Thoracic aorta (tissue), 2 donors: ENCODE results near the gene ST3GAL2. TPM values are rescaled to one million over a fixed set of nuclear protein-coding genes. Genes with fewer than 3 reads are reported as not detected.
"Not testable (repeated sequence)": the region's sequence is repeated elsewhere in the genome, so short reads cannot be mapped to it uniquely, and the experiment has no call there.

Experiments used
- ATAC-seq: fragments of 150-250 bp; one replicate; pipeline ENCODE4 v1.8.0; 2017; ENCODE audit warnings: low read depth; ENCODE audit not compliant: insufficient number of reproducible peaks, low FRiP score
- DNase-seq: peaks from one replicate; pipeline ENCODE4 v3.0.0-alpha.2; 2020; ENCODE audit warnings: low spot score
- H3K27ac ChIP-seq, 2 donors: fragments of 200-600 bp; sonication (generic); 1 replicate in 1 of 2; 2 replicates in 1 of 2; pipeline ENCODE4 v1.5.1; 2016; ENCODE audit warnings: mild to moderate bottlenecking in 2 of 2, moderate library complexity in 2 of 2
- H3K27me3 ChIP-seq: fragments of 200-600 bp; sonication (generic); replicated peaks from 2 replicates; pipeline ENCODE4 v1.6.0; 2016; ENCODE audit warnings: mild to moderate bottlenecking; ENCODE audit not compliant: insufficient read depth
- H3K36me3 ChIP-seq: fragments of 200-600 bp; sonication (generic); one replicate; pipeline ENCODE4 v1.5.1; 2016
- H3K4me1 ChIP-seq, 2 donors: fragments of 200-600 bp; sonication (generic); 1 replicate in 1 of 2; 2 replicates in 1 of 2; pipeline versions ENCODE4 v1.5.1 to v1.6.0; 2016; ENCODE audit warnings: low read depth in 2 of 2, mild to moderate bottlenecking in 1 of 2; ENCODE audit not compliant: control insufficient read depth in 1 of 2
- H3K4me3 ChIP-seq: fragments of 200-600 bp; sonication (generic); 2 replicates; pipeline ENCODE4 v1.5.1; 2016; ENCODE audit warnings: mild to moderate bottlenecking
- H3K9me3 ChIP-seq: fragments of 200-600 bp; sonication (generic); 2 replicates; pipeline ENCODE4 v1.5.1; 2016
- CTCF ChIP-seq: fragments of 200-600 bp; sonication (generic); IDR thresholded peaks from one replicate; pipeline ENCODE4 v1.5.1; 2019; ENCODE audit warnings: antibody characterized with exemption
- total RNA-seq, 2 donors: library from RNA; depleted of rRNA; stranded (reverse); fragments of >200 nt; gene quantifications; one replicate each; pipeline versions ENCODE4 v1.1.0 to v1.2.3, GENCODE V29; 2016

Gene ST3GAL2
- total RNA-seq, 2 donors from 2014 or later = 21.0 to 28.4 TPM

GRCh38 chr16:70337814-70338213 lies 101.1 kb downstream of the ST3GAL2 start:
- H3K27me3 ChIP-seq = no peaks in the 10 kb centered on the region
- DNase-seq = no peak
- no peaks in the 10 kb centered on the region for H3K9me3 ChIP-seq
- H3K4me3 ChIP-seq = no peak overlapping the region
- ATAC-seq = no peak
- peaks cover 15% of the 10 kb centered on the region for H3K36me3 ChIP-seq
- no peaks in the 10 kb centered on the region for H3K4me1 ChIP-seq
- no peak for TF ChIP-seq CTCF
- no peak overlapping the region for H3K27ac ChIP-seq

GRCh38 chr16:70332728-70333127 lies 106.2 kb downstream of the ST3GAL2 start:
- not testable (repeated sequence) for H3K4me1 ChIP-seq, H3K27ac ChIP-seq, DNase-seq, H3K27me3 ChIP-seq, H3K9me3 ChIP-seq, H3K4me3 ChIP-seq, ATAC-seq
- peaks cover 48% of the 10 kb centered on the region for H3K36me3 ChIP-seq

- H3K27ac ChIP-seq = no peak overlapping the region
- TF ChIP-seq CTCF = peak; percentile 28
- no peak overlapping the region for H3K4me3 ChIP-seq
- H3K4me1 ChIP-seq = no peaks in the 10 kb centered on the region
- ATAC-seq = no peak
- no peaks in the 10 kb centered on the region for H3K9me3 ChIP-seq
- no peak for DNase-seq
- peaks cover 54% of the 10 kb centered on the region for H3K36me3 ChIP-seq
- no peaks in the 10 kb centered on the region for H3K27me3 ChIP-seq
Measured at GRCh38 chr16:70331588-70332358, 107.1 kb downstream of the ST3GAL2 start.

- Histone ChIP-seq H3K4me3 (no peak overlapping the region), H3K36me3 (peaks cover 54% of the 10 kb centered on the region), H3K4me1 (no peaks in the 10 kb centered on the region), H3K27me3 (no peaks in the 10 kb centered on the region), H3K9me3 (no peaks in the 10 kb centered on the region), H3K27ac (no peak overlapping the region)
- no peak for ATAC-seq
- no peak for TF ChIP-seq CTCF
- DNase-seq = no peak
Measured at GRCh38 chr16:70331091-70331490, 107.8 kb downstream of the ST3GAL2 start.

Other genes with a start within 250 kb of the ST3GAL2 start
- gene EXOSC6, start 187.2 kb downstream of the ST3GAL2 start, total RNA-seq = 10 to 100 TPM; 16.1 to 39.3 TPM
- 10 to 100 TPM; 68.0 to 69.4 TPM for gene AARS1, start 149.6 kb downstream of the ST3GAL2 start, total RNA-seq
- 10 to 100 TPM; 20.7 to 20.8 TPM for gene DDX19B, start 139.9 kb downstream of the ST3GAL2 start, total RNA-seq
- gene DDX19A, start 92.2 kb downstream of the ST3GAL2 start, total RNA-seq = 10 to 100 TPM; 38.7 to 54.4 TPM
- gene FCSK, start 15.5 kb upstream of the ST3GAL2 start, total RNA-seq = 10 to 100 TPM; 16.1 to 20.4 TPM
- 10 to 100 TPM; 44.2 to 46.7 TPM for gene COG4, start 84.5 kb upstream of the ST3GAL2 start, total RNA-seq
- gene SF3B3, start 84.7 kb upstream of the ST3GAL2 start, total RNA-seq = 100 to 1,000 TPM in 1 of 2 donors, 10 to 100 TPM in 1; 94.6 to 123 TPM
- 10 to 100 TPM; 11.9 to 55.6 TPM for gene IL34, start 207.5 kb upstream of the ST3GAL2 start, total RNA-seq
- 10 to 100 TPM; 57.3 to 58.5 TPM for gene MTSS2, start 247.0 kb upstream of the ST3GAL2 start, total RNA-seq